Body of pancreas (tissue), 4 donors: ENCODE data around the gene LIMD2. TPM values are rescaled to one million over a fixed set of nuclear protein-coding genes. Genes with fewer than 3 reads are reported as not detected.
"Not testable (repeated sequence)": the region's sequence is repeated elsewhere in the genome, so short reads cannot be mapped to it uniquely, and the experiment has no call there.

ENCODE experiments used
- ATAC-seq: fragments of 150-250 bp; one replicate; pipeline ENCODE4 v1.9.1; 2016
- DNase-seq, 4 donors: peaks; one replicate each; pipeline ENCODE4 v3.0.0-alpha.2; 2019
- H3K27ac ChIP-seq, 4 donors: fragments of 200-600 bp; sonication (generic); 1 replicate in 3 of 4; 2 replicates in 1 of 4; pipeline versions ENCODE4 v1.5.1 to v1.6.1; 2016 to 2019; ENCODE audit warnings: mild to moderate bottlenecking in 1 of 4, mixed read lengths in 1 of 4, moderate library complexity in 1 of 4
- H3K27me3 ChIP-seq, 2 donors: fragments of 200-600 bp; sonication (generic); one replicate each; pipeline ENCODE4 v1.6.0; 2016; ENCODE audit warnings: mild to moderate bottlenecking in 1 of 2
- H3K36me3 ChIP-seq, 2 donors: fragments of 200-600 bp; sonication (generic); replicated peaks in 1 of 2; 2 replicates each; pipeline ENCODE4 v1.5.1; 2016; ENCODE audit warnings: low read depth in 2 of 2; ENCODE audit not compliant: insufficient read depth in 1 of 2
- H3K4me1 ChIP-seq: fragments of 200-600 bp; sonication (generic); one replicate; pipeline ENCODE4 v1.6.0; 2016
- H3K4me3 ChIP-seq, 2 donors: fragments of 200-600 bp; sonication (generic); 1 replicate in 1 of 2; 2 replicates in 1 of 2; pipeline ENCODE4 v1.5.1; 2016 to 2019
- H3K9me3 ChIP-seq, 3 donors: fragments of 200-600 bp; sonication (generic); 1 replicate in 2 of 3; 2 replicates in 1 of 3; pipeline ENCODE4 v1.5.1; 2016
- CTCF ChIP-seq, 7 experiments: fragments of 450-650 bp in 4 of 7; fragments of 200-600 bp in 3 of 7; sonication (generic) in 3 of 7; IDR thresholded peaks; one replicate each; pipeline ENCODE4 v1.5.1; 2016 to 2019; ENCODE audit warnings: antibody characterized with exemption in 7 of 7
- POLR2A ChIP-seq, 3 donors: fragments of 450-650 bp; IDR thresholded peaks; one replicate each; pipeline ENCODE4 v1.6.1; 2016; ENCODE audit warnings: antibody characterized with exemption in 3 of 3, mild to moderate bottlenecking in 2 of 3
- WGBS, 2 donors: methylation state at CpG; one replicate each; pipeline ENCODE4 v1.1.5; 2017; 5-methylcytosine and 5-hydroxymethylcytosine counted together
- intact Hi-C: fragments of 100-400 bp; cut with DNase I; formaldehyde crosslinking; loops from one replicate; pipeline ENCODE4 v1.15.1; 2023
- total RNA-seq, 2 donors: library from RNA; depleted of rRNA; stranded (reverse); fragments of >200 nt; gene quantifications; one replicate each; pipeline ENCODE4 v1.1.0, GENCODE V29; 2016

The LIMD2 gene
- total RNA-seq, 2 donors from 2014 or later: 4.9 to 9.6 TPM

GRCh38 chr17:63735691-63736090 is 35.8 kb upstream of the LIMD2 start:
- Histone ChIP-seq H3K27me3 (no peaks in the 10 kb centered on the region), H3K27ac (no peak overlapping the region), H3K4me1 (peaks cover 7% of the 10 kb centered on the region), H3K4me3 (no peak overlapping the region), H3K36me3 (no peaks in the 10 kb centered on the region), H3K9me3 (no peaks in the 10 kb centered on the region)
- DNase-seq (no peak), ATAC-seq (no peak)
- 92 to 93% methylated on average over 8 of the region's 8 CpGs for WGBS, 2 donors
- intact Hi-C loops: no loop called here
- TF ChIP-seq CTCF (IDR thresholded peaks at IDR 0.05): no peak
- no peak for TF ChIP-seq POLR2A (IDR thresholded peaks at IDR 0.05)

- peaks cover 0 to 4% of the 10 kb centered on the region in 2 donors for H3K36me3 ChIP-seq
- 57 to 60% methylated on average over 2 of the region's 2 CpGs for whole genome bisulfite sequencing, 2 donors
- no peaks in the 10 kb centered on the region for H3K4me1 ChIP-seq
- no peak overlapping the region for H3K27ac ChIP-seq
- no peak overlapping the region for H3K4me3 ChIP-seq
- no peaks in the 10 kb centered on the region for H3K27me3 ChIP-seq
- no peak for DNase-seq
- TF ChIP-seq POLR2A (IDR thresholded peaks at IDR 0.05) (no peak), CTCF (IDR thresholded peaks at IDR 0.05) (no peak)
- no peak for ATAC-seq
- intact Hi-C loops: no loop called here
- H3K9me3 ChIP-seq: no peaks in the 10 kb centered on the region
Measured at GRCh38 chr17:63722403-63722802, 22.5 kb upstream of the LIMD2 start.

DNA sequence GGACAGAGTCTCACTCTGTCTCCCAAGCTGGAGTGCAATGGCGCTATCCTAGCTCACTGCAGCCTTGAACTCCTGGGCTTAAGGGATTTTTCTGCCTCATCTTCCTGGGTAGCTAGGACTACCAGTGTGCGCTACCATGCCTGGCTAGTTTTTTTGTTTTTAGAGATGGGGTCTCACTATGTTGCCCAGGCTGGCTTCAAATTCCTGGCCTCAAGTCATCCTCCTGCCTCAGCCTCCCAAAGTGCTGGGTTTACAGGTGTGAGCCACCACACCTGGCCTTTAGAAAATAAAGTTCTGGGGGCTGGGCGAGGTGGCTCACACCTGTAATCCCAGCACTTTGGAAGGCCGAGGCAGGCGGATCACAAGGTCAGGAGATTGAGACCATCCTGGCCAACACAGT is 20.3 kb upstream of the LIMD2 start:
- DNase-seq, H3K27me3 ChIP-seq, H3K36me3 ChIP-seq, ATAC-seq, H3K9me3 ChIP-seq, H3K4me3 ChIP-seq, H3K4me1 ChIP-seq, H3K27ac ChIP-seq, intact Hi-C loops: not testable (repeated sequence)
- WGBS, 2 donors: 94 to 100% methylated on average over 5 of the region's 5 CpGs

GRCh38 chr17:63718988-63719387 is 19.1 kb upstream of the LIMD2 start:
- intact Hi-C loops: no loop called here
- WGBS, 2 donors: 83 to 87% methylated on average over 5 of the region's 5 CpGs

GRCh38 chr17:63716426-63716825 is 16.5 kb upstream of the LIMD2 start:
- Histone ChIP-seq H3K4me3 (no peak overlapping the region), H3K27ac (no peak overlapping the region), H3K27me3 (no peaks in the 10 kb centered on the region), H3K9me3 (no peaks in the 10 kb centered on the region), H3K4me1 (no peaks in the 10 kb centered on the region), H3K36me3 (peaks cover 0 to 4% of the 10 kb centered on the region in 2 donors)
- 81 to 95% methylated on average over 3 of the region's 3 CpGs for WGBS, 2 donors
- no peak for DNase-seq
- ATAC-seq: no peak
- TF ChIP-seq CTCF (IDR thresholded peaks at IDR 0.05): no peak
- TF ChIP-seq POLR2A (IDR thresholded peaks at IDR 0.05): no peak
- intact Hi-C loops: no loop called here

More at GRCh38 chr17:63718988-63719387, 19.1 kb upstream of the LIMD2 start:
- Histone ChIP-seq H3K9me3 (no peaks in the 10 kb centered on the region), H3K4me1 (no peaks in the 10 kb centered on the region), H3K27me3 (no peaks in the 10 kb centered on the region), H3K4me3 (no peak overlapping the region), H3K27ac (no peak overlapping the region), H3K36me3 (no peaks in the 10 kb centered on the region)
- TF ChIP-seq CTCF (IDR thresholded peaks at IDR 0.05): no peak
- TF ChIP-seq POLR2A (IDR thresholded peaks at IDR 0.05): no peak
- DNase-seq: no peak
- ATAC-seq: no peak
